H1 (cell line): ENCODE measurements around the gene SLAMF1. TPM values are rescaled to one million over a fixed set of nuclear protein-coding genes. Genes with fewer than 3 reads are reported as not detected.

ENCODE experiments used
- ATF3 ChIP-seq: IDR thresholded peaks from 2 replicates; pipeline ENCODE4 v1.6.1; 2011; ENCODE audit warnings: low read depth, mild to moderate bottlenecking, low read length; ENCODE audit not compliant: insufficient read depth
- BRCA1 ChIP-seq: IDR thresholded peaks from 2 replicates; pipeline ENCODE4 v1.6.1; 2012; ENCODE audit warnings: low read depth, low read length, improper control_type of control experiment
- CHD7 ChIP-seq: fragments of 300-600 bp; sonication (generic); IDR thresholded peaks from 2 replicates; pipeline ENCODE4 v1.7.1; 2012; ENCODE audit warnings: low read length, moderate library complexity, mild to moderate bottlenecking, inconsistent platforms; ENCODE audit not compliant: insufficient replicate concordance
- GTF2F1 ChIP-seq: IDR thresholded peaks from 2 replicates; pipeline ENCODE4 v1.6.1; 2012; ENCODE audit warnings: low read depth, low read length, improper control_type of control experiment, borderline replicate concordance
- KDM1A ChIP-seq: fragments of 200-600, 300-600 bp; sonication (generic); IDR thresholded peaks from 2 replicates; pipeline ENCODE4 v1.7.1; 2016; ENCODE audit warnings: mild to moderate bottlenecking, low read length, borderline replicate concordance
- NRF1 ChIP-seq: IDR thresholded peaks from 2 replicates; pipeline ENCODE4 v1.6.1; 2011; ENCODE audit warnings: mild to moderate bottlenecking, low read depth, low read length, improper control_type of control experiment
- RXRA ChIP-seq: IDR thresholded peaks from 2 replicates; pipeline ENCODE4 v1.6.1; 2011; ENCODE audit warnings: low read depth, mild to moderate bottlenecking, low read length, moderate library complexity; ENCODE audit not compliant: insufficient read depth
- TBP ChIP-seq: IDR thresholded peaks from 2 replicates; pipeline ENCODE4 v1.6.1; 2011; ENCODE audit warnings: low read depth, low read length, improper control_type of control experiment
- TEAD4 ChIP-seq: IDR thresholded peaks from 2 replicates; pipeline ENCODE4 v1.6.1; 2012; ENCODE audit warnings: low read depth, low read length, inconsistent platforms, mixed read lengths
- polyA plus RNA-seq, 7 experiments: library from polyadenylated mRNA; depleted of rRNA in 3 of 7; stranded (reverse) in 5 of 7; unstranded in 2 of 7; fragments of >200 nt in 5 of 7; fragments of 200-250 nt in 2 of 7; gene quantifications; 1 replicate in 5 of 7; 2 replicates in 1 of 7; 4 replicates in 1 of 7; pipeline versions ENCODE4 v1.2.1 to v1.2.3, GENCODE V29; 2011 to 2013; ENCODE audit warnings: missing spikeins in 2 of 7, mixed read lengths in 2 of 7
- total RNA-seq: library from RNA; stranded (reverse); fragmentation: NEBNext Ultra II Directional; extraction: Animal tissue kit (Norgen Biotek cat#: 25700); gene quantifications from 2 replicates; pipeline ENCODE4 v1.2.1, GENCODE V29; 2021

Gene SLAMF1
- total and polyA plus RNA-seq, 2 of the 8 experiments (the other 6 are each of a cell fraction or from before 2014, with no cell fraction given) = not detected

DNA sequence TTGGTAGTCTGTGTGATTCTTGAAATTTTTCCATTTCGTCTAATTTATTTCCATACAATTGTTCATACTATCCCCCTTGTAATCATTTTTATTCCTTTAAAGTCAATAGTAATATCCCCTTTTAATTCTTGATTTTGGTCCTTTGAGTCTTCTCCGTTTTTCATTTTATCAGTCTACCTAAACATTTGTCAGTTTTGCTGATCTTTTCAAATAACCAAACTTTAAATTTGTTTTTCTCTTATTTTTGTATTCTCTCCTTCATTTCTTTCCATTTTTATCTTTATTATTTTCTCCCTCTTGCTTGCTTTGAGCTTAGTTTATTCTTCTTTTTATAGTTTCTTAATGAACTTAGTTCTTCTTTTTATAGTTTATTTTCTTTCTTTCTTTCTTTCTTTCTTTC, 21.1 kb upstream of the SLAMF1 start (continued):
- TF ChIP-seq CHD7 (no peak), TEAD4 (no peak), RXRA (no peak), KDM1A (no peak), NRF1 (no peak), GTF2F1 (no peak), ATF3 (no peak), BRCA1 (no peak), TBP (no peak)
